ENCODE measurements around the gene CENPP.

Gene CENPP

GRCh38 chr9:92332577-92333281 is 7.0 kb downstream of the CENPP start:
- H3K4me1 ChIP-seq (ENCODE audit: low read length): peaks cover 7% of the 10 kb centered on the region; the same call in 1 of the 2 replicates
- no peak overlapping the region for H3K4me2 ChIP-seq (ENCODE audit: low read depth, low read length)
- TF ChIP-seq EZH2phosphoT487 (IDR thresholded peaks at IDR 0.05; ENCODE audit: low read length): no peak
- no peak for TF ChIP-seq EZH2 (optimal IDR thresholded peaks at IDR 0.05; ENCODE audit: low read depth, low read length)
- no peak for TF ChIP-seq CTCF (IDR thresholded peaks at IDR 0.05; ENCODE audit: low read length)
- H3K9ac ChIP-seq (ENCODE audit: low read length): no peak overlapping the region
- DNase-seq: no peak
- no peak overlapping the region for H3K27ac ChIP-seq (ENCODE audit: low read length)
- peaks cover 26% of the 10 kb centered on the region for H3K79me2 ChIP-seq (ENCODE audit: low read length)
- no peaks in the 10 kb centered on the region for H3K27me3 ChIP-seq (replicated peaks; ENCODE audit: insufficient read depth, low read length)
- H2AFZ ChIP-seq (ENCODE audit: low read length): no peak overlapping the region
- no peaks in the 10 kb centered on the region for H4K20me1 ChIP-seq (ENCODE audit: insufficient read depth, low read length)
- H3F3A ChIP-seq (ENCODE audit: insufficient read depth, low read length): no peaks in the 10 kb centered on the region
- no peaks in the 10 kb centered on the region for H3K9me3 ChIP-seq (replicated peaks; ENCODE audit: insufficient read depth, low read length)
- no peak overlapping the region for H3K4me3 ChIP-seq (ENCODE audit: low read length)
- H3K36me3 ChIP-seq (replicated peaks; ENCODE audit: insufficient read depth, low read length): no peaks in the 10 kb centered on the region
- no peaks in the 10 kb centered on the region for H3K9me2 ChIP-seq (replicated peaks; ENCODE audit: insufficient read depth, low read length)

- Histone ChIP-seq H3F3A (ENCODE audit: insufficient read depth, low read length) (no peaks in the 10 kb centered on the region), H3K36me3 (replicated peaks; ENCODE audit: insufficient read depth, low read length) (no peaks in the 10 kb centered on the region; the same call in 1 of the 2 replicates), H3K9me3 (replicated peaks; ENCODE audit: insufficient read depth, low read length) (no peaks in the 10 kb centered on the region), H3K79me2 (ENCODE audit: low read length) (peaks cover 21% of the 10 kb centered on the region), H4K20me1 (ENCODE audit: insufficient read depth, low read length) (no peaks in the 10 kb centered on the region), H3K27ac (ENCODE audit: low read length) (no peak overlapping the region), H3K4me1 (ENCODE audit: low read length) (0 out of 2 replicates have a peak, but pooled peaks cover 2% of the 10 kb centered on the region), H3K9ac (ENCODE audit: low read length) (no peak overlapping the region), H2AFZ (ENCODE audit: low read length) (no peak overlapping the region), H3K4me3 (ENCODE audit: low read length) (no peak overlapping the region), H3K27me3 (replicated peaks; ENCODE audit: insufficient read depth, low read length) (no peaks in the 10 kb centered on the region), H3K9me2 (replicated peaks; ENCODE audit: insufficient read depth, low read length) (no peaks in the 10 kb centered on the region), H3K4me2 (ENCODE audit: low read depth, low read length) (no peak overlapping the region)
- TF ChIP-seq CTCF (IDR thresholded peaks at IDR 0.05; ENCODE audit: low read length) (no peak), EZH2 (optimal IDR thresholded peaks at IDR 0.05; ENCODE audit: low read depth, low read length) (no peak), EZH2phosphoT487 (IDR thresholded peaks at IDR 0.05; ENCODE audit: low read length) (no peak)
- DNase-seq: no peak
These were observed 7.5 kb downstream of the CENPP start for GRCh38 chr9:92333282-92333634.

- no peaks in the 10 kb centered on the region for H3K27me3 ChIP-seq (replicated peaks; ENCODE audit: insufficient read depth, low read length)
- H3K4me1 ChIP-seq (ENCODE audit: low read length): no peaks in the 10 kb centered on the region
- no peak overlapping the region for H3K27ac ChIP-seq (ENCODE audit: low read length)
- no peak overlapping the region for H3K4me3 ChIP-seq (ENCODE audit: low read length)
- TF ChIP-seq EZH2phosphoT487 (IDR thresholded peaks at IDR 0.05; ENCODE audit: low read length): no peak
- no peak for TF ChIP-seq CTCF (IDR thresholded peaks at IDR 0.05; ENCODE audit: low read length)
- TF ChIP-seq EZH2 (optimal IDR thresholded peaks at IDR 0.05; ENCODE audit: low read depth, low read length): no peak
- no peaks in the 10 kb centered on the region; the same call in none of the 2 replicates for H3K36me3 ChIP-seq (replicated peaks; ENCODE audit: insufficient read depth, low read length)
- H3K9me2 ChIP-seq (replicated peaks; ENCODE audit: insufficient read depth, low read length): no peaks in the 10 kb centered on the region
- H3K9me3 ChIP-seq (replicated peaks; ENCODE audit: insufficient read depth, low read length): no peaks in the 10 kb centered on the region
- H3K4me2 ChIP-seq (ENCODE audit: low read depth, low read length): no peak overlapping the region
- H4K20me1 ChIP-seq (ENCODE audit: insufficient read depth, low read length): no peaks in the 10 kb centered on the region
- no peak overlapping the region for H2AFZ ChIP-seq (ENCODE audit: low read length)
- H3K79me2 ChIP-seq (ENCODE audit: low read length): no peaks in the 10 kb centered on the region
- DNase-seq: no peak
- no peaks in the 10 kb centered on the region for H3F3A ChIP-seq (ENCODE audit: insufficient read depth, low read length)
- H3K9ac ChIP-seq (ENCODE audit: low read length): no peak overlapping the region
These were observed 15.8 kb downstream of the CENPP start for GRCh38 chr9:92341578-92341977.

Measured in MM.1S (cell line).